Measurements from ENCODE around the gene NOTCH4.

- TF ChIP-seq RAD21 (IDR thresholded peaks at IDR 0.05; ENCODE audit: low read depth) (no peak), EP300 (IDR thresholded peaks at IDR 0.05; ENCODE audit: borderline replicate concordance) (no peak), TAF1 (IDR thresholded peaks at IDR 0.05; ENCODE audit: low read depth) (no peak), TCF12 (IDR thresholded peaks at IDR 0.05; ENCODE audit: low read depth) (no peak), CREB1 (IDR thresholded peaks at IDR 0.05; ENCODE audit: low read depth) (no peak), REST (IDR thresholded peaks at IDR 0.05; ENCODE audit: low read depth) (no peak), ZBTB7A (IDR thresholded peaks at IDR 0.05; ENCODE audit: low read depth) (no peak), YY1 (IDR thresholded peaks at IDR 0.05; ENCODE audit: low read depth) (no peak), MAX (IDR thresholded peaks at IDR 0.05) (no peak), FOXM1 (IDR thresholded peaks at IDR 0.05; ENCODE audit: borderline replicate concordance, low read depth) (no peak)
Observed at GRCh38 chr6:32184084-32184640, 39.7 kb downstream of the NOTCH4 start, which contains the start of gene AGER.
